Mesenchymal stem cell (in vitro differentiated cells and primary cell): ENCODE measurements around the gene DPF3.

ENCODE experiments used
- DNase-seq: peaks from one replicate; pipeline ENCODE4 v3.0.0-alpha.2; 2013
- H2AFZ ChIP-seq: one replicate; pipeline ENCODE4 v1.6.1; 2013; ENCODE audit warnings: low read depth, mild to moderate bottlenecking, control low read depth, inconsistent platforms, low read length, moderate library complexity
- H2AK5ac ChIP-seq: 2 replicates; pipeline ENCODE4 v1.6.1; 2013; ENCODE audit warnings: low read length, moderate library complexity, mild to moderate bottlenecking, inconsistent platforms; ENCODE audit not compliant: severe bottlenecking
- H2BK120ac ChIP-seq: one replicate; pipeline ENCODE4 v1.6.1; 2013; ENCODE audit warnings: low read depth, mild to moderate bottlenecking, inconsistent platforms, low read length, moderate library complexity
- H2BK12ac ChIP-seq, 2 experiments: one replicate each; pipeline ENCODE4 v1.6.1; 2013; ENCODE audit warnings: inconsistent platforms in 2 of 2, low read length in 2 of 2, mild to moderate bottlenecking in 2 of 2, moderate library complexity in 2 of 2, control low read depth in 1 of 2
- H2BK15ac ChIP-seq: one replicate; pipeline ENCODE4 v1.6.1; 2013; ENCODE audit warnings: mild to moderate bottlenecking, low read depth, inconsistent platforms; ENCODE audit not compliant: poor library complexity, severe bottlenecking
- H2BK5ac ChIP-seq: 2 replicates; pipeline ENCODE4 v1.6.1; 2013; ENCODE audit warnings: low read depth, mild to moderate bottlenecking, low read length, control low read depth, inconsistent platforms; ENCODE audit not compliant: poor library complexity, severe bottlenecking
- H3K14ac ChIP-seq, 2 experiments: one replicate each; pipeline ENCODE4 v1.6.1; 2013; ENCODE audit warnings: inconsistent platforms in 2 of 2, low read length in 2 of 2, control low read depth in 1 of 2, mild to moderate bottlenecking in 1 of 2, moderate library complexity in 1 of 2
- H3K18ac ChIP-seq, 2 experiments: one replicate each; pipeline ENCODE4 v1.6.1; 2013; ENCODE audit warnings: inconsistent platforms in 2 of 2, low read length in 2 of 2, control low read depth in 1 of 2, low read depth in 1 of 2, mild to moderate bottlenecking in 1 of 2
- H3K23ac ChIP-seq, 2 experiments: one replicate each; pipeline ENCODE4 v1.6.1; 2013; ENCODE audit warnings: inconsistent platforms in 2 of 2, low read length in 2 of 2, mild to moderate bottlenecking in 2 of 2, moderate library complexity in 2 of 2, control low read depth in 1 of 2
- H3K27ac ChIP-seq: 2 replicates; pipeline ENCODE4 v1.5.1; 2013; ENCODE audit warnings: mild to moderate bottlenecking, moderate library complexity, low read length, control low read depth, inconsistent platforms; ENCODE audit not compliant: poor library complexity, severe bottlenecking
- H3K27me3 ChIP-seq, 2 experiments: 2 replicates each; pipeline versions ENCODE4 v1.6.1 to v1.7.0; 2013; ENCODE audit warnings: low read length in 2 of 2, mild to moderate bottlenecking in 2 of 2, moderate library complexity in 2 of 2, control low read depth in 1 of 2, inconsistent platforms in 1 of 2; ENCODE audit not compliant: control insufficient read depth in 1 of 2, insufficient read depth in 1 of 2
- H3K36me3 ChIP-seq, 2 experiments: 2 replicates each; pipeline versions ENCODE4 v1.6.1 to v1.7.0; 2013; ENCODE audit warnings: low read length in 2 of 2, control low read depth in 1 of 2, inconsistent platforms in 1 of 2, low read depth in 1 of 2, mild to moderate bottlenecking in 1 of 2; ENCODE audit not compliant: insufficient read depth in 2 of 2, control insufficient read depth in 1 of 2
- H3K4ac ChIP-seq, 2 experiments: one replicate each; pipeline ENCODE4 v1.6.1; 2013; ENCODE audit warnings: inconsistent platforms in 2 of 2, low read length in 2 of 2, mild to moderate bottlenecking in 2 of 2, moderate library complexity in 2 of 2, control low read depth in 1 of 2, low read depth in 1 of 2
- H3K4me1 ChIP-seq: 2 replicates; pipeline ENCODE4 v1.6.1; 2013; ENCODE audit warnings: low read depth, low read length, control low read depth; ENCODE audit not compliant: control insufficient read depth, insufficient read depth
- H3K4me2 ChIP-seq: 2 replicates; pipeline ENCODE4 v1.6.1; 2013; ENCODE audit warnings: low read length, mild to moderate bottlenecking, inconsistent platforms; ENCODE audit not compliant: poor library complexity, severe bottlenecking
- H3K4me3 ChIP-seq, 2 experiments: 2 replicates each; pipeline versions ENCODE4 v1.5.1 to v1.7.0; 2013; ENCODE audit warnings: low read length in 2 of 2, mild to moderate bottlenecking in 2 of 2, control low read depth in 1 of 2, low read depth in 1 of 2; ENCODE audit not compliant: insufficient read depth in 1 of 2
- H3K79me1 ChIP-seq: replicated peaks from 2 replicates; pipeline ENCODE4 v1.6.1; 2013; ENCODE audit warnings: mild to moderate bottlenecking, control low read depth, low read length, inconsistent platforms; ENCODE audit not compliant: poor library complexity, severe bottlenecking
- H3K9ac ChIP-seq: 2 replicates; pipeline ENCODE4 v1.7.0; 2013; ENCODE audit warnings: mild to moderate bottlenecking, low read length, moderate library complexity
- H3K9me3 ChIP-seq: 2 replicates; pipeline ENCODE4 v1.7.0; 2013; ENCODE audit warnings: mild to moderate bottlenecking, low read length; ENCODE audit not compliant: control insufficient read depth
- H4K8ac ChIP-seq: one replicate; pipeline ENCODE4 v1.6.1; 2013; ENCODE audit warnings: inconsistent platforms, mild to moderate bottlenecking, low read length, moderate library complexity
- H4K91ac ChIP-seq: one replicate; pipeline ENCODE4 v1.6.1; 2013; ENCODE audit warnings: mild to moderate bottlenecking, low read length, inconsistent platforms
- WGBS: methylation state at CpG from one replicate; pipeline ENCODE4 v1.1.7; 2013; ENCODE audit warnings: mixed read lengths; 5-methylcytosine and 5-hydroxymethylcytosine counted together

DPF3 gene

DNA sequence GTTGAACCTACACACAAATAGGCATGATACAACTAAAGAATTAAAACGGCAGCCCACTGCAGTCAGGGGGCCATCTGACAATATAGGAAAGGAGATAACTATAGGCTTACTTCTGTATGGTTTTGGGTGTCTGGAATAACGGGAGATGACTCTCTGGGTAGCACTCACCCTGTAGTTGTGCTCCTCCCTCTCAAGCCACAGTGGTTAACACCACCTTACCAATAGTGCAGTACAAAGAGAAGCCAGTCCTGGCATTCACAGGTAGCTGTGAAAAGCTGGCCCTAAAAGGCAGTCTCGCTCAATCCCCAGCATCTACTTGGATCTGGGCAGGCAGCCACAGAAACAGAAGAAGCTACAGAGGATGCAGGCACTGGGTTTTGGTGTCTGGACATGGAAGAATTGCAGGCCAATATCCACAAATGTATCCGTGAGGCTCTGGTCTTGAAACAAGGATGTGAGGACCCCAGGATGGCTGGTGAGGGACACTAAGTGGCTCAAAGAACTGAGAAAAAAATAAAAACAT, 93.0 kb downstream of the DPF3 start:
- H3K23ac ChIP-seq: no peak overlapping the region
- H2BK12ac ChIP-seq: no peak overlapping the region
- peak overlapping the region; percentile 70 for H3K27ac ChIP-seq
- H2AFZ ChIP-seq: no peak overlapping the region
- H4K91ac ChIP-seq: no peak overlapping the region
- no peak overlapping the region for H3K4me2 ChIP-seq
- no peak overlapping the region for H3K4me3 ChIP-seq
- no peak overlapping the region for H3K4ac ChIP-seq
- H2BK15ac ChIP-seq: no peak overlapping the region
- peaks cover 0 to 6% of the 10 kb centered on the region in 2 experiments for H3K36me3 ChIP-seq
- H3K4me1 ChIP-seq: peaks cover 19% of the 10 kb centered on the region
- H2BK5ac ChIP-seq: no peak overlapping the region
- WGBS: 88% methylated on average over 3 of the region's 4 CpGs
- DNase-seq: no peak
- H3K27me3 ChIP-seq: no peaks in the 10 kb centered on the region
- peak overlapping the region; percentile 15 for H2AK5ac ChIP-seq
- H3K9me3 ChIP-seq: no peaks in the 10 kb centered on the region
- H3K79me1 ChIP-seq: peaks cover 16% of the 10 kb centered on the region
- no peak overlapping the region for H2BK120ac ChIP-seq
- no peak overlapping the region for H3K14ac ChIP-seq
- no peak overlapping the region for H3K18ac ChIP-seq
- no peak overlapping the region for H3K9ac ChIP-seq
- H4K8ac ChIP-seq: no peak overlapping the region

DNA sequence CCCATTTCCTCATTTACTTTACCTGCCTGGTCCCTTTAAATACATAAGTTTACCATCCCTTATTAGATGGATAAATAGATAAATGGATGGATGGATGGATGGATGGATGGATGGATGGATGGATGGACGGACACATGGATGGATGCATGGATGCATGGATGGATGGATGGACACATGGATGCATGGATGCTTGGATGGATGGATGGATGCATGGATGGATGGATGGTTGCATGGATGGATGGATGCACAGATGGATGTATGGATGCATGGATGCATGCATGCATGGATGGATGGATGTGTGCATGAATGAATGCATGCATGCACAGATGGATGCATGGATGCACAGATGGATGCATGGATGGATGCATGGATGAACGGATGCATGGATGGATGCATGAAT, 93.6 kb downstream of the DPF3 start:
- Histone ChIP-seq H3K79me1 (peaks cover 17% of the 10 kb centered on the region), H3K14ac (peak overlapping the region in 1 of 2 experiments; percentile 56), H3K27me3 (no peaks in the 10 kb centered on the region), H2BK5ac (no peak overlapping the region), H3K9me3 (no peaks in the 10 kb centered on the region), H3K4me2 (no peak overlapping the region), H3K4me1 (peaks cover 19% of the 10 kb centered on the region), H2BK15ac (no peak overlapping the region), H3K36me3 (peaks cover 0 to 6% of the 10 kb centered on the region in 2 experiments), H2AK5ac (no peak overlapping the region), H3K9ac (no peak overlapping the region), H4K91ac (peak overlapping the region; percentile 35), H4K8ac (no peak overlapping the region), H2AFZ (no peak overlapping the region), H3K4ac (no peak overlapping the region), H3K4me3 (no peak overlapping the region), H3K27ac (no peak overlapping the region), H2BK12ac (no peak overlapping the region), H3K18ac (no peak overlapping the region), H2BK120ac (no peak overlapping the region), H3K23ac (no peak overlapping the region)
- no peak for DNase-seq
- 96% methylated on average over 2 of the region's 2 CpGs for WGBS

DNA sequence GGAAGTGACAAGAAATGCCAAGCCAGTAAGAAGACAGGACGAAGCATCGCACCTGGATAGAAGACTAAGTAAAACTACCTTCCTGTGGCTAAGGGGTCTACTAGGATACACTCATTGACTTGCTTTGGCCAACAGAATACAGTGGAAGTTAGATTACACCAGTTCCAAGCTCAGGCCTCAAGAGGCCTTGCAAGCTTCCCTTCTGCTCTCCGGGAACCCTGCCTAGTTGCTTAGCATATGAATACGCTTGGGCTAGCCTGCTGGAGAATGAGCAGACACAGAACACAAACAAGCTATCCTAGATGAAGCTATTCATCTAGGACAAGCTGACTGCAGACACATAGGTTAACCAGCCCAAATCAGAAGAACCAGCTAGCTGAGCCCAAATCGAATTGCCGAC, 97.0 kb downstream of the DPF3 start:
- no peak overlapping the region for H3K4me2 ChIP-seq

DNA sequence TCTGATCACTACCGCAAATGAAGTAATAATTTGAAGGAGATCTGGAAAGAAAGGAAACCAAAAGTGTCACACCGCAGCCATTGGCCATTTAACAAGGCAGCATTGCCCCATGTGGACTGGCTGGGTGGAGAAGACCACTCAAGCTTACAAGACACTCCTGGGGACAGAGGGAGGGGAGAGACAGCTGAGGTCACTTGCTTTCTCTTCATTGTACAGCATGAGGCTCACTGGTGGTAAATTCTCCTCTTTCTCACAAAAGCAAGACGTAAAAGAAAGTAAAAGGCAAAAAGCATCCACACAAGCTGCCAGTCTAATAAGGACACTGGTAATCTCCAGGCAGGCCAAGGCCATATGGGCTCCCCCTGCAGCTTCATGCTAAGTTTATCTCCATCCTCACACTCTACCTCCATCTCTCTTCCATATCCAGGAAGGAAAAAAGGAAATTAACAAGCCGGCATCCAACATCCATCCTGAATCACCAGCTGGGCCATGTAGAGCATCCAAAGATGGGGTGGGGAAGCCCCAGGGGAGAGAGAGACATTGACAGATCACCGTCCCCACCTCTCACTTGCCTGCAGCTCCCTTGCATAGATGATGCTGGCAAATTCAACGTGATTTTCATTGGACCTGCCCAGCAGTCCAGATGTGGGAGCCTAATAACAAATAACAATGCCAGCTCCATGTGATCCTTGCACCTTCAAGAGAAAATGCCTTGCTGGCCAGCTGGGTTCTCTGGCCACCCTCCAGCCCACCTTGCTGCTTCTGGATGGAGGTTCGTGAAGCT, 100.6 kb downstream of the DPF3 start:
- Histone ChIP-seq H3K4me2 (no peak overlapping the region), H4K91ac (no peak overlapping the region), H2BK15ac (no peak overlapping the region), H3K27ac (no peak overlapping the region), H3K9ac (no peak overlapping the region), H2BK5ac (no peak overlapping the region), H3K23ac (peak overlapping the region in 1 of 2 experiments; percentile 5), H4K8ac (no peak overlapping the region), H3K4me3 (no peak overlapping the region), H3K4ac (no peak overlapping the region), H3K4me1 (peaks cover 26% of the 10 kb centered on the region), H2AK5ac (no peak overlapping the region), H3K79me1 (peaks cover 47% of the 10 kb centered on the region), H3K27me3 (no peaks in the 10 kb centered on the region), H3K14ac (no peak overlapping the region), H2BK120ac (no peak overlapping the region), H3K18ac (no peak overlapping the region), H2AFZ (no peak overlapping the region), H3K36me3 (peaks cover 0 to 14% of the 10 kb centered on the region in 2 experiments), H3K9me3 (no peaks in the 10 kb centered on the region), H2BK12ac (no peak overlapping the region)
- WGBS: 96% methylated on average over 7 of the region's 7 CpGs
- no peak for DNase-seq

More for the DNA sequence above, 97.0 kb downstream of the DPF3 start:
- no peak for DNase-seq
- no peak overlapping the region for H3K18ac ChIP-seq
- H3K4me1 ChIP-seq: peaks cover 20% of the 10 kb centered on the region
- H3K9ac ChIP-seq: no peak overlapping the region
- H4K8ac ChIP-seq: no peak overlapping the region
- peaks cover 29% of the 10 kb centered on the region for H3K79me1 ChIP-seq
- no peak overlapping the region for H3K4me3 ChIP-seq
- no peak overlapping the region for H3K14ac ChIP-seq
- no peak overlapping the region for H2BK12ac ChIP-seq
- H2BK120ac ChIP-seq: no peak overlapping the region
- H3K23ac ChIP-seq: no peak overlapping the region
- no peak overlapping the region for H3K27ac ChIP-seq
- H4K91ac ChIP-seq: no peak overlapping the region
- no peak overlapping the region for H2BK15ac ChIP-seq
- 98% methylated on average over 6 of the region's 6 CpGs for WGBS
- H3K4ac ChIP-seq: no peak overlapping the region
- H2AFZ ChIP-seq: no peak overlapping the region
- no peak overlapping the region for H2AK5ac ChIP-seq
- H3K9me3 ChIP-seq: no peaks in the 10 kb centered on the region
- peaks cover 0 to 10% of the 10 kb centered on the region in 2 experiments for H3K36me3 ChIP-seq
- no peak overlapping the region for H2BK5ac ChIP-seq
- H3K27me3 ChIP-seq: no peaks in the 10 kb centered on the region
